ENCODE results near the gene OR1E1. TPM values are rescaled to one million over a fixed set of nuclear protein-coding genes. Genes with fewer than 3 reads are reported as not detected.

The OR1E1 gene, protein sequence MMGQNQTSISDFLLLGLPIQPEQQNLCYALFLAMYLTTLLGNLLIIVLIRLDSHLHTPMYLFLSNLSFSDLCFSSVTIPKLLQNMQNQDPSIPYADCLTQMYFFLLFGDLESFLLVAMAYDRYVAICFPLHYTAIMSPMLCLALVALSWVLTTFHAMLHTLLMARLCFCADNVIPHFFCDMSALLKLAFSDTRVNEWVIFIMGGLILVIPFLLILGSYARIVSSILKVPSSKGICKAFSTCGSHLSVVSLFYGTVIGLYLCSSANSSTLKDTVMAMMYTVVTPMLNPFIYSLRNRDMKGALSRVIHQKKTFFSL
- not detected in 2 replicates for total RNA-seq

DNA sequence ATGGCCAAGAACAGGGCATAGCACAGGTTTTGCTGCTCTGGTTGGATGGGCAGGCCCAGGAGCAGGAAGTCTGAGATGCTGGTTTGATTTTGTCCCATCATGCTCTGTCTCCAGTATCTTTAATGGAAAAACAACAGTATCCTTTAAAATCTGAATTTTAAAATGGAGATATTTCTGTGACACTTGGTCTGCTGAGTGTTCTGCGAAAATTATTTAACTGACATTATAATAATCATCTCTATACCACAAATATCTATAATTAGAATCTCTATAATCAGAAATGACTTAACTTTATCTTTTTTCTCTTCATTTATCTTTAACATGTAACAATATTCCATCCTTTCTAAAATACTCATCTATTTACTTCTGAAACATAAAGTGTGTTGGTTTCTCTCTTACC is at the start of gene OR1E1:
TSS of gene OR1E1 (minus strand) at position 101 of the 400 bp plus-strand sequence. CDS start at position 101, 0 bp downstream.

DNA sequence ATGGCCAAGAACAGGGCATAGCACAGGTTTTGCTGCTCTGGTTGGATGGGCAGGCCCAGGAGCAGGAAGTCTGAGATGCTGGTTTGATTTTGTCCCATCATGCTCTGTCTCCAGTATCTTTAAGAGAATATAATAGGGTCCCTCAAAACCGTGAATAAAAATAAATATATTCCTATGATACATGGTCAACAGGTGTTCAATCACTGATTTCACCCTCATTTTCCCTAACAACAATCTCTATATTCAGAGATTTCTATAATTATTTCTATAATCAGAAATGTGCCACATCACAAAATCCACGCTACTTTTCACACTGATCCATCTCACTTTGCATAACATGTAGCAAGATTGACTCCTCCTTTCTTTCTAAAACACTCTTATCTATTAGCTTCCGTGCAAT is 35.5 kb upstream of the OR1E1 start, which contains the start of gene OR1E2:
TSS of gene OR1E2 (minus strand) at position 101 of the 400 bp plus-strand sequence. CDS start at position 101, 0 bp downstream.

DNA sequence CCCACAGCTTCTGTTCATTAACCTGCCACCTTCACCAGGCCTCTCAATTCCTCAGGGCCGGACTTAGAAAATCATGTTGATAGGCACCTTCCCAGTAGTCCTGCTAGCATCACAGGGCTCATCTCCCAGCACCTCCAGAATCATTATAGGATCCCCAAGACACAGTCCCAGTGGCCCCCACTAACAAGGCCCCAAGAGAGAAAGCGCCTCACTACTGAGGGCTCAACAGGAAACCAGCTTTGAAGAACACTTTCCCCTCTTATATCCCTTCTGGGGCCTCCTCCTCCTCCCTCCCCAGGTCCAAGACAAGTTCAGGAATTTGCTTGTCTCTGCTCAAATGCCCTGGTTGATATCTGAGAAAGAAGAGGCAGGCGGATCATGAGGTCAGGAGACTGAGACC is 12.9 kb upstream of the OR1E1 start, which contains the start of gene OR3A3:
TSS of gene OR3A3 (plus strand) at position 301 of the 400 bp plus-strand sequence.

DNA sequence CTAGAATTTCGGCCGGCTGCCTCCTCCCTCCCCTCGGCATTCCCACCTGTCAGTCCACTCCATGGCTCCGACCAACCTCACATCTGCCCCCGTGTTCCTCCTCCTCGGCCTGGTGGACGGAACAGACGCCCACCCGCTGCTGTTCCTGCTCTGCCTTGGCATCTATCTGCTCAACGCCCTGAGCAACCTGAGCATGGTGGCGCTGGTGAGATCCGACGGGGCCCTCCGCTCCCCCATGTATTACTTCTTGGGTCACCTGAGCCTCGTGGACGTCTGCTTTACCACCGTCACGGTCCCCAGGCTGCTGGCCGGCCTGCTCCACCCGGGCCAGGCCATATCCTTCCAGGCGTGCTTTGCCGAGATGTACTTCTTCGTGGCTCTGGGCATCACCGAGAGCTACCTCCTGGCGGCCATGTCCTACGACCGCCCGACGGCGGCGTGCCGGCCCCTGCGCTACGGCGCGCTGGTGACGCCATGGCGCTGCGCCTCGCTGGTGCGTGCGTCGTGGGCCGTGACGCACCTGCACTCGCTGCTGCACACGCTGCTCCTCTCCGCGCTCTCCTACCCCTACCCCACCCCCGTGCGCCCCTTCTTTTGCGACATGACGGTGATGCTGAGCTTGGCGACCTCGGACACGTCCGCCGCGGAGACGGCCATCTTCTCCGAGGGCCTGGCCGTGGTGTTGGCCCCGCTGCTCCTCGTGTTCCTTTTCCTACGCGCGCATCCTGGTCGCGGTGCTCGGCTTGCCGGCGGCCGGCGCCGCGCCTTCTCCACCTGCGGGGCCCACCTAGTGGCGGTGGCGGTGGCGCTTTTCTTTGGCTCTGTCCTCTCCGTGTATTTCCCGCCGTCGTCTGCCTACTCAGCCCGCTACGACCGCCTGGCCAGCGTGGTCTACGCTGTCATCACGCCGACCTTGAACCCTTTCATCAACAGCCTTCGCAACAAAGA is 12.1 kb downstream of the OR1E1 start, which contains the start of gene OR3A2:
TSS of gene OR3A2 (minus strand) at position 440 of the 948 bp plus-strand sequence.

Other genes starting within 250 kb of the OR1E1 start
- gene OR1A2, start 200.9 kb downstream of the OR1E1 start, total RNA-seq, result not detected in 2 replicates
- gene OR1A1, start 190.7 kb downstream of the OR1E1 start, total RNA-seq, result under 0.01 TPM in 1 of 2 replicates, not detected in the other
- not detected in 2 replicates for gene OR3A1, start 100.0 kb downstream of the OR1E1 start, total RNA-seq
- not detected in 2 replicates for gene OR3A2, start 12.1 kb downstream of the OR1E1 start, total RNA-seq
- gene OR3A3, start 13.0 kb upstream of the OR1E1 start, total RNA-seq, result not detected in 2 replicates
- not detected in 2 replicates for gene OR1E2, start 35.4 kb upstream of the OR1E1 start, total RNA-seq
- gene SPATA22, start 73.4 kb upstream of the OR1E1 start, total RNA-seq, result not detected in 2 replicates
- not detected in 2 replicates for gene ASPA, start 77.6 kb upstream of the OR1E1 start, total RNA-seq
- gene TRPV3, start 159.4 kb upstream of the OR1E1 start, total RNA-seq, result 0.36 and 5.5 TPM in 2 replicates
- gene TRPV1, start 211.0 kb upstream of the OR1E1 start, total RNA-seq, result 1.0 and 3.1 TPM in 2 replicates
- gene SHPK, start 237.8 kb upstream of the OR1E1 start, total RNA-seq, result 6.2 and 9.5 TPM in 2 replicates
- 24.6 and 32.1 TPM in 2 replicates for gene CTNS, start 238.3 kb upstream of the OR1E1 start, total RNA-seq

Data from nasal cavity respiratory epithelium epithelial cell of viscerocranial mucosa (primary cell).